Esophagus squamous epithelium (tissue), 4 donors: Measurements from ENCODE around the gene NMNAT1.

Source experiments
- CTCF ChIP-seq, 6 experiments: fragments of 450-650 bp in 4 of 6; fragments of 200-600 bp in 2 of 6; sonication (generic) in 2 of 6; IDR thresholded peaks; one replicate each; pipeline ENCODE4 v1.5.1; 2016 to 2019; ENCODE audit warnings: antibody characterized with exemption in 6 of 6, mild to moderate bottlenecking in 4 of 6, moderate library complexity in 4 of 6
- POLR2A ChIP-seq, 4 donors: fragments of 450-650 bp; IDR thresholded peaks; one replicate each; pipeline ENCODE4 v1.6.1; 2017; ENCODE audit warnings: antibody characterized with exemption in 4 of 4, mild to moderate bottlenecking in 4 of 4, moderate library complexity in 3 of 4

- TF ChIP-seq CTCF (IDR thresholded peaks at IDR 0.05) (no peak), POLR2A (IDR thresholded peaks at IDR 0.05) (no peak)
Observed at GRCh38 chr1:9903801-9904527, 39.3 kb upstream of the NMNAT1 start.
